Endothelial cell (in vitro differentiated cells): Measurements from ENCODE around the gene DYRK1A. TPM values are rescaled to one million over a fixed set of nuclear protein-coding genes. Genes with fewer than 3 reads are reported as not detected.
A peak's percentile ranks its signal among the peaks of the same experiment; 100 is the strongest.

Experiments used
- DNase-seq: peaks from one replicate; pipeline ENCODE4 v3.0.0; 2021; ENCODE audit warnings: low spot score
- H3K27ac Mint-ChIP-seq: one replicate; pipeline ENCODE4 v1.8.0; 2021; ENCODE audit warnings: mixed read lengths, inconsistent platforms; ENCODE audit not compliant: unreplicated experiment
- H3K27me3 Mint-ChIP-seq: one replicate; pipeline ENCODE4 v1.8.0; 2021; ENCODE audit warnings: mild to moderate bottlenecking, moderate library complexity, mixed read lengths, inconsistent platforms; ENCODE audit not compliant: unreplicated experiment
- H3K36me3 Mint-ChIP-seq: one replicate; pipeline ENCODE4 v1.8.0; 2021; ENCODE audit warnings: mild to moderate bottlenecking, low read depth, mixed read lengths, inconsistent platforms; ENCODE audit not compliant: unreplicated experiment
- H3K4me1 Mint-ChIP-seq: one replicate; pipeline ENCODE4 v1.8.0; 2021; ENCODE audit warnings: mild to moderate bottlenecking, mixed read lengths, inconsistent platforms; ENCODE audit not compliant: unreplicated experiment
- H3K4me3 Mint-ChIP-seq: one replicate; pipeline ENCODE4 v1.8.0; 2021; ENCODE audit warnings: mild to moderate bottlenecking, mixed read lengths, inconsistent platforms; ENCODE audit not compliant: unreplicated experiment
- H3K9me3 Mint-ChIP-seq: one replicate; pipeline ENCODE4 v1.8.0; 2021; ENCODE audit warnings: mixed read lengths, inconsistent platforms; ENCODE audit not compliant: unreplicated experiment
- CTCF ChIP-seq: fragments of 200-600 bp; sonication (generic); IDR thresholded peaks from one replicate; pipeline ENCODE4 v1.5.0; 2021; ENCODE audit warnings: antibody characterized with exemption; ENCODE audit not compliant: unreplicated experiment
- total RNA-seq: library from RNA; stranded (reverse); fragmentation: NEBNext Ultra II Directional; extraction: Animal tissue kit (Norgen Biotek cat#: 25700); gene quantifications from one replicate; pipeline ENCODE4 v1.2.1, GENCODE V29; 2021; ENCODE audit not compliant: unreplicated experiment

The DYRK1A gene
- total RNA-seq, 1 donor from 2014 or later = 87.5 TPM

GRCh38 chr21:37364722-37365121 lies 1.9 kb upstream of the DYRK1A start:
- peak overlapping the region; percentile 89 for H3K27ac Mint-ChIP-seq
- H3K4me1 Mint-ChIP-seq = peaks cover 32% of the 10 kb centered on the region
- DNase-seq = no peak
- peaks cover 12% of the 10 kb centered on the region for H3K27me3 Mint-ChIP-seq
- no peak for TF ChIP-seq CTCF
- H3K36me3 Mint-ChIP-seq = peaks cover 14% of the 10 kb centered on the region
- peak overlapping the region; percentile 96 for H3K4me3 Mint-ChIP-seq
- no peaks in the 10 kb centered on the region for H3K9me3 Mint-ChIP-seq

GRCh38 chr21:37365517-37366481 lies 774 bp upstream of the DYRK1A start:
- peak; percentile 81 for DNase-seq
- Mint-ChIP-seq H3K4me1 (peaks cover 39% of the 10 kb centered on the region), H3K27me3 (peaks cover 12% of the 10 kb centered on the region), H3K4me3 (peak overlapping the region; percentile 96), H3K36me3 (peaks cover 14% of the 10 kb centered on the region), H3K9me3 (no peaks in the 10 kb centered on the region), H3K27ac (peak overlapping the region; percentile 100)
- no peak for TF ChIP-seq CTCF

GRCh38 chr21:37367336-37367702 lies 746 bp downstream of the DYRK1A start:
- H3K9me3 Mint-ChIP-seq = no peaks in the 10 kb centered on the region
- H3K4me3 Mint-ChIP-seq = no peak overlapping the region
- H3K36me3 Mint-ChIP-seq = peaks cover 14% of the 10 kb centered on the region
- H3K27me3 Mint-ChIP-seq = peaks cover 12% of the 10 kb centered on the region
- TF ChIP-seq CTCF = no peak
- peaks cover 49% of the 10 kb centered on the region for H3K4me1 Mint-ChIP-seq
- no peak for DNase-seq
- H3K27ac Mint-ChIP-seq = no peak overlapping the region

- peak; percentile 35 for DNase-seq
- peak overlapping the region; percentile 98 for H3K27ac Mint-ChIP-seq
- H3K9me3 Mint-ChIP-seq = no peaks in the 10 kb centered on the region
- peaks cover 53% of the 10 kb centered on the region for H3K4me1 Mint-ChIP-seq
- H3K27me3 Mint-ChIP-seq = peaks cover 12% of the 10 kb centered on the region
- H3K4me3 Mint-ChIP-seq = peak overlapping the region; percentile 96
- H3K36me3 Mint-ChIP-seq = peaks cover 18% of the 10 kb centered on the region
- TF ChIP-seq CTCF = no peak
Measured at GRCh38 chr21:37367703-37368540, 1.3 kb downstream of the DYRK1A start.
